K562 (cell line): ENCODE results near the gene AACS.

Experiments used
- ARID3B ChIP-seq: fragments of 250-450 bp; sonication (Bioruptor Pico); IDR thresholded peaks from 2 replicates; pipeline ENCODE4 v1.4.0; 2020; ENCODE audit warnings: borderline replicate concordance
- CEBPZ ChIP-seq: fragments of 150-350 bp; IDR thresholded peaks from 2 replicates; pipeline ENCODE4 v1.6.1; 2014; ENCODE audit warnings: low read depth, mild to moderate bottlenecking, low read length, borderline replicate concordance
- CTCF ChIP-seq, 3 experiments: IDR thresholded peaks in 2 of 3; conservative IDR thresholded peaks in 1 of 3; 2 replicates each; pipeline ENCODE4 v1.5.1; 2011 to 2012; ENCODE audit warnings: low read length in 3 of 3, mild to moderate bottlenecking in 3 of 3, control low read depth in 2 of 3, improper control_type of control experiment in 1 of 3, inconsistent platforms in 1 of 3, low read depth in 1 of 3, mixed read lengths in 1 of 3, moderate library complexity in 1 of 3; ENCODE audit not compliant: insufficient read depth in 2 of 3
- KAT8 ChIP-seq: fragments of 450-650 bp; IDR thresholded peaks from 2 replicates; pipeline ENCODE4 v1.6.1; 2016; ENCODE audit warnings: low read depth, mild to moderate bottlenecking
- POLR2AphosphoS5 ChIP-seq: IDR thresholded peaks from 2 replicates; pipeline ENCODE4 v1.6.1; 2011; ENCODE audit warnings: mild to moderate bottlenecking, low read depth, low read length, moderate library complexity; ENCODE audit not compliant: control insufficient read depth, insufficient read depth

GRCh38 chr12:125089626-125090025 lies 24.4 kb downstream of the AACS start:
- TF ChIP-seq CEBPZ (no peak), POLR2AphosphoS5 (no peak), KAT8 (no peak), CTCF (IDR thresholded peaks at IDR 0.05 in 2 of 3, conservative IDR thresholded peaks at IDR 0.05 in 1 of 3; ENCODE audit: insufficient read depth in 2 of 3, low read depth in 1 of 3, low read length in 3 of 3) (no peak), ARID3B (no peak)
